GM12875 (cell line): ENCODE data around the gene LCOR.

ENCODE experiments used
- H3K4me3 ChIP-seq: one replicate; pipeline ENCODE4 v1.5.1; 2011; ENCODE audit warnings: low read depth, low read length, control low read depth
- TF ChIP-seq, protein P1 (sequence below): IDR thresholded peaks from 2 replicates; pipeline ENCODE4 v1.5.1; 2011; ENCODE audit warnings: low read depth, mild to moderate bottlenecking, control low read depth, inconsistent platforms, low read length, moderate library complexity, borderline replicate concordance; ENCODE audit not compliant: insufficient read depth

LCOR gene

DNA sequence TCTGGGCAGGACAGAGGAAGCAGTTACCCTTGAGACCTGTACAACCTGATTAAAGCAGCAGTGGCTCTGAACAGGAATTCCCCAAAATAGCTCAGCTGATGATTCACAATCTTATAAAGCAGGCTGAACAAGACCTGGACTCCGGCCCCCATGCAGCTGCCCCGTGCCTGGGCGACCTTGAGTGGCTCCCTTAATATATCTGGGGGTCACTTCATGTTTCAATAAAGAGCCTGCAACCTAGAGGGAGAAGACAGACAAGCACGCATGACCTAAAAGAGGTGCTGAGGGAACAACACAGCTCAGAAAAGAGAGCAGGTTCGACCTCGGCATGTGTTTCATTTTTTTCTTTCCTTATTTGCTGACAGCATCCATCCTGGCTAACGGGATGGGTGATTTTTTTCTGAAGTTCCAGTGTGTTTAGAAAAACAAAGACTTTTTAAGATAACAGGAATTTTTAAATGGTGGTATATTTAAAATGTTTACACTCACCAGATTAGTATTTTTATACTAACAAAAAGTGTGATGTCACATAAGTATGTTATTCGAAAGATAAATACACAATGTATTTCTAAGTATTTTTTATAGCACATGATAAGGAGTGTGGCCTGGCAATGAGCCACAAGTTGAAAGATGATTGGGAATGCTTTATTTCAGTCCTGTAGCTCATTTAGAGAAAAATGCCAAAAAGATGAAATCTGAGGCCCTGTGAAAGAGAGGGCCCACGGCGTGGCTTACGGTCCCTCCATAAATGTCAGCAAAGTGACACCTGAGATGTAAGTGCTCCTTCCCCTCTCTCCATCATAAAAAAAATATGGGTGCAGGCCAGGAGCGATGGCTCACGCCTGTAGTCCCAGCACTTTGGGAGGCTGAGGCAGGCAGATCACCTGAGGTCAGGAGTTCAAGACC lies 192.3 kb downstream of the LCOR start:
- TF ChIP-seq, protein P1, sequence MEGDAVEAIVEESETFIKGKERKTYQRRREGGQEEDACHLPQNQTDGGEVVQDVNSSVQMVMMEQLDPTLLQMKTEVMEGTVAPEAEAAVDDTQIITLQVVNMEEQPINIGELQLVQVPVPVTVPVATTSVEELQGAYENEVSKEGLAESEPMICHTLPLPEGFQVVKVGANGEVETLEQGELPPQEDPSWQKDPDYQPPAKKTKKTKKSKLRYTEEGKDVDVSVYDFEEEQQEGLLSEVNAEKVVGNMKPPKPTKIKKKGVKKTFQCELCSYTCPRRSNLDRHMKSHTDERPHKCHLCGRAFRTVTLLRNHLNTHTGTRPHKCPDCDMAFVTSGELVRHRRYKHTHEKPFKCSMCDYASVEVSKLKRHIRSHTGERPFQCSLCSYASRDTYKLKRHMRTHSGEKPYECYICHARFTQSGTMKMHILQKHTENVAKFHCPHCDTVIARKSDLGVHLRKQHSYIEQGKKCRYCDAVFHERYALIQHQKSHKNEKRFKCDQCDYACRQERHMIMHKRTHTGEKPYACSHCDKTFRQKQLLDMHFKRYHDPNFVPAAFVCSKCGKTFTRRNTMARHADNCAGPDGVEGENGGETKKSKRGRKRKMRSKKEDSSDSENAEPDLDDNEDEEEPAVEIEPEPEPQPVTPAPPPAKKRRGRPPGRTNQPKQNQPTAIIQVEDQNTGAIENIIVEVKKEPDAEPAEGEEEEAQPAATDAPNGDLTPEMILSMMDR = no peak
- no peak overlapping the region for H3K4me3 ChIP-seq

DNA sequence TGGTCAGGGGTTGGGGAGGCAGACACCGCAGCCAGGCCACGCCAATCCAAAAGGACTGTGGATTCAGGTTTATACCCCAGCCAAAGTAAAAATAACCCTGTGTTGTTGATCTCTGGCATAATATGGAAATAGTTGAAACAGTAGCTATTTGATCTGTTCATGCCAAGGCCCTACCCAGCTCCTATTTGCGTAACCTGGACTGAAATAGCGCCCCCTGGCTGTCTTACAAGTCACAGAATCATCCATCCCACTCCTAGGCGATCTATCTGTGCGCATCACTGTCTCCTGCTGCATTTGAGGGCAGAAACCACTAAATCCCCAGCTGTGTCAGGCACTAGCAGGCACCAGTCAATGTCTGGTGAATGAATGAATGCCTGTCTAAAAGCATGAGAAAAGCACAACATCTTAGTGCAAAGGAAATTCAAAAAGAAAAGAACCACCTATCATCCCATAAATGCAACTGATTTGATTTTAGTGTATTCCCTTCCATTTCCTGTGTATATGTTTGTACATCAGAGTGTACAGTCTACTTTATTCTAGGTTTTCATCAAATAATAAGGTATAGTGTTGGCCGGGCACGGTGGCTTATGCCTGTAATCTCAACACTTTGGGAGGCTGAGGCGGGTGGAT lies 193.6 kb downstream of the LCOR start:
- TF ChIP-seq, protein P1 = peak; percentile 81
- H3K4me3 ChIP-seq = no peak overlapping the region

DNA sequence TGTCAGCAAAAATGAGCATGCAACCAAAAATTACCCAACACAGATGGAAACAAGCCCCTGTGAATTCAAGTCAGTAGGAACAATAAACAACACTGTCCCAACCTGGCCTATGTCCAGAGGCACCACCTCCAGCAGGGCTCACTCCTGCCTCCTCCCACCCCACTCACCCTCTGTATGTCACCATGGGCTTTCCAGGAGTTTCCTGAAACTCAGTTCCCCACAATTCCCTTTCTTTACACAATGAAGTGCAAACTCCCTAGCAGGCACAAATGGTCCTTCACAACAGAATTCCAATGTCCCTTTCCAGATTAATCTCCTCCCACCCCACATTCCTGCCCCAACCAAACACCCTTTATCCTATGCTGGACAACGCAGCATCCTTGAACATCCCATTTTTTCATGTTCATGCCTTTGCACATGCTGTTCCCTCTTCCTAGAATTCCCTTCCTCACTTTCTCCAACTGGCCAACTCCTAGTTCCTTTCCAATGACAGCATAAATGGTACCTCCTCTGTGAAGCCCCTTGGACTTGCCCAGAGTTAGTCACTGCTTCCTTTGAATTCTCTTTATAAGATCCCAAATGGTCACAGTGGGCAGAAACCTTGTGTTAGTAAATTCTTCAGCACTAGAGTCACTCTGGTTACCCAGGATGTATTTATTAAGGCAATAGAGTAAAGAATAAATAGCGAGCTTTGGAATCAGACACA lies 196.2 kb downstream of the LCOR start:
- TF ChIP-seq, protein P1 = no peak
- H3K4me3 ChIP-seq = no peak overlapping the region

DNA sequence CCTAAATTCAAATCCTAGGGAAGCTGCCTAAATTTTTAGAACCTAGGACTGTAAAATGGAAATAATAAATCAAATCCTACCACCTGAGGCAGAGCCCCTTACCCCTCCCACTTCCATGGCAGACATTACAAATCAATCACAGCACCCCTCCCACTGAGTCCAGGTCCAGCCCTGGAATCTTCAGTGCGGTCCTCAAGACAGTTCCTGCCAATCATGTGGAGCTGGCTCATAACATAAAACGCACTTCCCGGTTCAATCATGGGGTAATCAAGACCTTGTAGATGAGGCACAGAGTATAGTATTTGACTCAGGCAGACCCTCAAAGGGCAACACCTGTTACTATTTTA lies 196.7 kb downstream of the LCOR start:
- no peak overlapping the region for H3K4me3 ChIP-seq
- TF ChIP-seq, protein P1 = no peak

DNA sequence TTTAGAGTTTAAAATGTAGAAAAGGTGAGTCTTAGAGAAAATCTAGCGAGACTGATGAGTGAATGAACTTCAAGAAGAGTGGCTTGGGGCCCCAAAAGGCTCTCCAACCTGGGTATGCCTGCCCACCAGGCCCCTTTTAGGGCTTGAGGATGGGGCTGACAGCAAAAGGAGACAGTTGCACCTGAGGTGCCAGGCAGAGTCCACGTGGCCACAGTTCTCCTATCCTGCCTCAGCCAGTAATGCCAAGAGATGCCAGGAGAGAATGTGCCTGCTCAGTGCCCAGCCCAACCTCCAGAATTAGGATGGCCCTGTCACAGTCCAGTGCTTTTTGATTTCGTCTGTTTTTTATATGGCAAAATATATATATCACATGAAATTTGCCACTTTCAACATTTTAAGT lies 197.2 kb downstream of the LCOR start:
- TF ChIP-seq, protein P1 = no peak
- no peak overlapping the region for H3K4me3 ChIP-seq

DNA sequence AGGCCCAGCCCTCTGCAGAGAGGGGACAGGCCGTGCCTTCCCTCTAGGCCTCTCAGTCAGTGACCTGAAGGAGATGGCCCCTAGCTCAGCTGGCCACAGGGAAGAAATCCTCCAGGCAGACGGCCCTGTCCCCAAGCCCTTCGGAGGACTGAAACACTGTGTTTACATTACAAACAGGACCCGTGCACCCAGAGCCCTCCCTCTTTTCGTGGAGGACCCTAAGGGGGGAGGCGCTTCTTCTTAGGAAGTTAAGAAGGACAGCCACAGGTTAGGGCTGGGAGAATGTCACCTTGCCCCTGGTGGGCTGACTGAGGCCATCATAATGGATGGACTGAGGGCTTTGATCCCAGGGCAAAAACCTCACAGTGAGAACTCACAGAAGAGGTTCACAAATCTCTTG lies 198.8 kb downstream of the LCOR start:
- TF ChIP-seq, protein P1 = no peak
- H3K4me3 ChIP-seq = no peak overlapping the region
